GM21367 (cell line): ENCODE results near the gene SLCO3A1.

Experiments
- ATAC-seq: cut with Tn5 transposase; IDR thresholded peaks from one replicate; pipeline ENCODE4 v1.9.1; 2021; ENCODE audit not compliant: unreplicated experiment

Gene SLCO3A1

DNA sequence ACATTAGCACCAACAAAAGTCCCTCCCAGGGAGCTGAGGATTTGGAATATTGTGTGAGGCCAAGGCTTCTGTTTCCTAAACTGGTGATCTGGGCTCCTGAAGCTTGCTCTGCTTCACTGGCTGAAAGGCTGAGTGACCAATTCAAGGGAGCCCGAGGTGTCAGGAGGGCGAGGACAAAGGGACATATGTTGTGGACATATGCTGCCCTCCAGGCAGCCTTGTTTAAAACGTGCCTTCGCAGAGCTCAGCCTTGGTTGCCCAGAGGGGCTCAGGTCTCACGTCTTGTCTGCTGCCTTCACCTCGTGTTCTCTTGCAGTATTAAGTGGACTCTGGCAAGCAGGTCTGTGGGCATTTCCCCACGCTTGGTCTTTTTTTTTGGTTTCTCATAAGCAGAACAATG is 7.0 kb downstream of the SLCO3A1 start:
- no peak for ATAC-seq

- ATAC-seq = no peak
These were observed 7.7 kb downstream of the SLCO3A1 start for GRCh38 chr15:91861223-91861622.

- ATAC-seq = no peak
These were observed 9.5 kb downstream of the SLCO3A1 start for GRCh38 chr15:91862891-91863504.

DNA sequence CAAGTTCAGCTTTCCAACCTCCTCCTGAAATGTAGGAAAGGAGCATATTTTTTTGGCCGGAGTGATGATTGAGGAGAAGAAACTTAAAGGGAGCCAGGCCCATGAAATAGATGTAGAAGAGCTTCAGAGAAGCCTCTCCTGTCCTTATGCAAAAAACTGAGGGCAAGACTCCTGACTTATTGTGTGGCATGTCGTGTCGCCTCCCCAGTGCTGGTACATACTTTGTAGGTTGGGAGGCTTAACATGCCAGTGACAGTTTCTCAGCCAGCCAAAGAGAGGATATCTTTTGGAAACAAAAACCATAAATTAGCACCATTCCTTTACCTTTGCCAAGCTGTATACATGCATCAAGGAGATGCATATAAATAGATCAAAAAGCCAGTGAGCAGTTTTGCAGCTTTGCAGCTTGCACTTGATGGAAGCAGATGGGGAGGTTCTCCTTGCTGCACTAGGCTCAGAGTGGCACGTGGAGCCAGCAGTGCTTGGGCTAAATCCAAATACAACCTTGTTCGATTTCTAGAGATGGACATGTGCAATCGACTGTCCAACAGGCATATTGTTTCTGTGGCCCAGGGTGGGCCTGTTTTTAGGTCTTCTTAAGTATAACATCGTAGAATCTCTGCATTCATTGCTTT is 10.2 kb downstream of the SLCO3A1 start:
- no peak for ATAC-seq

DNA sequence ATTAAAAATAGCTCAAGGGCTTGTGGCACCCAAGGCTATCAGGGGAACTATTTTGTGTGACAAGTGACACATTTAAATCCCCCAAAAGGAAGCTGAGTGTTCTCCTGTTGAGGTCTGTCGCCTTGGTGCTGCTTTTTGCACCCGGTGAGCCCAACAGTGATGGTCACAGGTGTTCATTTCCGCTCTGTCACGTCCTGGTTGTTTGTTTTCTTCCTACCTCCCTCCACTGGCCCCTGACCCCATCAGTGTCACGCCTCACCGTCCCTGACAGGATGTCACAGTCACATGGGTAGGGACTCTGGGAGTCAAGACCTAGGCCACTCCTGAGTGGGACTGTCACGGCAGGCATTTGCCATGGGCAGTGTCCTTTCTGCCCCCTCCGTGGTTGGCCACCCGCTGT is 11.2 kb downstream of the SLCO3A1 start:
- no peak for ATAC-seq

DNA sequence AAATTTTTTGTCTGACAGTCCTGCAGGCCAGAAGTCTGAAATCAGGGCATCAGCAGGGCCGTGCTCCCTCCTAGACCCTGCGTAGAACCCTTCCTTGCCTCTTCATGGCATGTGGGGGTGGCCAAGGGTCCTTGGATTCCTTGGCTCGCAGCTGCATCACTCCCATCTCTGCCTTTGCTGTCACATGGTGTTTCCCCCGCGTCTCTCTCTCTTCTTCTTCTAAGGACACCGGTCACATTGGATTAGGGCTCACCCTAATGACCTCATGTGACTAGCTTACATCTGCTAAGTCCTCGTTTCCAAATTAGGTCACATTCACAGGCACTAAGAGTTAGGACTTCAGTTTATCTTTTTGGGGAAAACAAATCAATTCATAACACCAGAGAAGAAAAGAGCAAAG is 12.0 kb downstream of the SLCO3A1 start:
- no peak for ATAC-seq

DNA sequence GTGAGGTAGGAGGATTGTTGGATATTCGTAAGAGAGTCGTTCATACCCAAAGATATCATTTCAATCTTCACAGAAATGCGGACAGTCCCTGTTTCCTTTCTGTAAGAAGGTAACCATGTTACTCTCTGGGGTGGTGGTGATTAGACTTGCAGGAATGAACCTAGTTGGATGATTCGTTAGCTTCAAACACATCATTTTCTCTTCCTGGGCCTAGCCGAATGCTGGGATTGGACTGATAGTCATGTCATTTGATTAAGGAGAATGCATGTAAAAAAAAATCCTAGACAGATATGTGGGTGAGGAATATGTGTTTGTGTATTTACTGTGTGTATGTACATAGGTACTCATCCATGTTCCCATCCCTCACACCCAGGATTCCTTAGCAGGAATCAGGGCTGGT is 12.4 kb downstream of the SLCO3A1 start:
- ATAC-seq = no peak

GRCh38 chr15:91866371-91866905 is 12.9 kb downstream of the SLCO3A1 start:
- ATAC-seq = no peak

DNA sequence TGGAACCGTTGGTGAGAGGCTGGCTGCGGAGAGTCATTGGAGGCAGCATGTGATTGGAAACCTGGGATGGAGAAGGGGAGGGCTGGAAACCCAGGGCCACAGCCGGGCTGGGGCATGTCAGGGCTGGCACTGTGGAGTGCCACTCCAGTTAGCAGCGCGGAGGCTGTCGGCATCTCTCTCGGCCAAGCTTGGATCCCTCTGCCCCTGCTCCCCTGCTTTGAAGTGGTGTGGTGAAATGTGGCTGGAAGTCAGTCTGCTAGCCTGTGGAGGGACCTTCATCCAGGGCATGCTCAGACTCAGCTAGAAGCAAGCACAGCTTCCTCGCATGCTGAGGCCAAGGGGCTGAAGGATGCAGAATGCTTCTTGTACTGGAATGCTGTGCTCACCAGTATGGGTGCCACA is 13.5 kb downstream of the SLCO3A1 start:
- ATAC-seq = no peak

- ATAC-seq = no peak
These were observed 14.1 kb downstream of the SLCO3A1 start for GRCh38 chr15:91867581-91868026.

GRCh38 chr15:91870876-91871537 is 17.5 kb downstream of the SLCO3A1 start:
- ATAC-seq = no peak

GRCh38 chr15:91871837-91872236 is 18.3 kb downstream of the SLCO3A1 start:
- ATAC-seq = no peak

DNA sequence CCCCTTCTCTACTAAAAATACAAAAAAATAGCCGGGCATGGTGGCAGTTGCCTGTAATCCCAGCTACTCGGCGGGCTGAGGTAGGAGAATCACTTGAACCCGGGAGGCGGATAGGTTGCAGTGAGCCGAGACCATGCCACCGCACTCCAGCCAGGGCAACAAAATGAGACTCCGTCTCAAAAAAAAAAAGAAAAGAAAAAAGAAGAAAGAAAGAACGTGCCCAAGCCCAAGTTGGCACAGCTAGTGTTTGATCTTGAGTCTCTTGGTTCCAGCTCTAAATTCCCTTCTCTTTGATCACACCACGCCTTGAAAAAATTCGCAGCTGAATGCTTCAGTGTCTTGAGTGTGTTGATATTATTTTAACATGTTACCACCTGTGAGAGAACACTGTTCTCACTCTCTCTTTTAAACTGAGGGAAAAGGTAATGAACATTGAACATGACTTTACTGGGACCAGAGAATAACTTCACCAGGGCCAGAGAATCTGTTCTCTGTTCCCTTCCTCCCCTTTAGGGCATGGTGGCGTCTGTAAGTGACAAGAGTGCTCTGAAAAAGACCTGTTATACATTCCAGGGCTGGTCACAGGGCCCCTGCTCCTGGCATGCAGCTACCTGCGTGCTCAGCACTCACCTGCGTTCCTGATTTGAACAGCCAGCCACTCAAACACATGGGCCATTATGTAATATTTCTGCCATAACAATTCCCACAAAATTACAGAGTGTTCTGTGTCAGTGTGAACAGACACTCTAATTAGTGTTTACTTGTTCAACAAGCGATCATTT is 19.0 kb downstream of the SLCO3A1 start:
- no peak for ATAC-seq

GRCh38 chr15:91873138-91873536 is 19.6 kb downstream of the SLCO3A1 start:
- no peak for ATAC-seq

DNA sequence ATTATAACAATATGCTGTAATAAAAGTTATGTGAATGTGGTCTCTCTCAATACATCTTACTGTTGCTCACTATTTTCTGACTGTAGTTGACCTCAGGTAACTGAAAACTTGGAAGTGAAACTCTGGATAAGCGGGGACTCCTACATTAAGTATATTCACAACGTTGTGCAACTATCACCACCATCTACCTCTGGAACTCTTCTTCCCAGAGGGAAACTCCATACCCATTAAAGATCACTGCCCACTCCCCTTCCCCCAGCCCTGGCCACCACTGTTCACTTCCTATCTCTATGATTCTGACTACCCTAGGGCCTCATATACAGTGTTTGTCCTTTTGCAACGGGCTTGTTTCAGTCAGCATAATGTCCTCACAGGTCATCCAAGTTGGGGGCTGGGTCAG is 20.7 kb downstream of the SLCO3A1 start:
- no peak for ATAC-seq

DNA sequence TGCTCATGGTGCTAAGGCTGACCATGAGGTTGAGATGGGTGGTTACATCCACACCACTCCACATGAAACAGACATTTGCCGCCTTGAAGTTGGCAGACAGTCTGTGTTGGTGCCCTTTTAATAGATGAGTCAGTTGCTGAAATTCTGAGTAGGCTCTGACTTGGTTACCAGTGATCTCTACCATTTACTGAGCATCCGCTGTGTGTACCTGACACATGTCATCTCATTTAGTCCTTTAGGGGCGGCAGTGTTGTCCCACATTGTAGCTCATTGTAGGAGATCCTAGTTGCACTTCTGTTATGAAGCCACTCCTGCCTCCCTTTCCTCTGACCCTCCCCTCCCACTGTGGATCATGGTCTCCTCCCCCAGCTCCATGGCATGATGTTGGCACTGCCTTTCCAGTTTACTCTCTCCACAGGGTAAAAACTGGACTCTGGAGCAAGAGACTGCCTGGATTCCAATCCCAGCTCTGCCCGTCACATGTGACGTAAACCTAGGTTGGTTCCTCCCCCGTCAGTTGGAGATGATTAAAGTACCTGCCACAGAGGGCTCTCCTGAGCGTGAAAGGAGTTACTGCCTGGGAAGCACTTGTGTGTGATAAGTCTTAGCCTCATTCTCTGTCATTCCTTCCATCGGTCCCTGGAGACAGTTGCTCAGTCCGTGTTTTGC is 21.6 kb downstream of the SLCO3A1 start:
- ATAC-seq = no peak

GRCh38 chr15:91876187-91876586 is 22.7 kb downstream of the SLCO3A1 start:
- ATAC-seq = no peak

DNA sequence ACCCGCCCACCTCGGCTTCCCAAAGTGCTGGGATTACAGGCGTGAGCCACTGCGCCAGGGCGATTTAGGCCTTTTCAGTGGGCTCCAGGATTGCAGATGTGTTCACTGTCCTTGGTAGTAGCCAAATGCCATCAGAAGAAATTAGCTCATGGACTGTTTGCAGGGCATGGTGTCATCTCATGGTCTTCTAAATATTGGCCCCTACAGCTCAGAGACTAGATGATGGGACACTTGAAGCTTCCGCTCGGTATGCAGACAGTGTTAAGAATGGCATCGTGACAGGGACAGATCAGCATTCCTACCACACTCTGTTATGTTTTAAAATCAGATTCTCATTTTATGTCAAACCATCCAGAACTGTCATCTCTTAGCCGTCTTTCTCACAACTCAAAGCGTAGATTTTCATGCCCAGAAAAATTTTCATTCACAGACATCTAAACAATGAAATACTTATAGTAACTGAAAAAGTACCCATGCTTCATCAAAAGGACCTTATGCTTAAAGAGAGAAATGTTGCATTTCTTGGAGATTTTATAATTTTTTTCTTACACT is 24.9 kb downstream of the SLCO3A1 start:
- ATAC-seq = no peak

- ATAC-seq = no peak
These were observed 25.6 kb downstream of the SLCO3A1 start for GRCh38 chr15:91879158-91879557.

GRCh38 chr15:91880373-91880772 is 26.9 kb downstream of the SLCO3A1 start:
- no peak for ATAC-seq
